GM18505 (cell line): Measurements from ENCODE around the gene DUSP22.
A peak's percentile ranks its signal among the peaks of the same experiment; 100 is the strongest.
"Not testable (repeated sequence)": the region's sequence is repeated elsewhere in the genome, so short reads cannot be mapped to it uniquely, and the experiment has no call there.

ENCODE experiments used
- ATAC-seq: cut with Tn5 transposase; IDR thresholded peaks from one replicate; pipeline ENCODE4 v1.9.1; 2021; ENCODE audit not compliant: unreplicated experiment
- POLR2A ChIP-seq: IDR thresholded peaks from 4 replicates; pipeline ENCODE4 v1.6.1; 2011; ENCODE audit warnings: borderline replicate concordance; ENCODE audit not compliant: insufficient read depth, insufficient read length; ENCODE audit errors: extremely low read depth

DUSP22 gene, protein sequence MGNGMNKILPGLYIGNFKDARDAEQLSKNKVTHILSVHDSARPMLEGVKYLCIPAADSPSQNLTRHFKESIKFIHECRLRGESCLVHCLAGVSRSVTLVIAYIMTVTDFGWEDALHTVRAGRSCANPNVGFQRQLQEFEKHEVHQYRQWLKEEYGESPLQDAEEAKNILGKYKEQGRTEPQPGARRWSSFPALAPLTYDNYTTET

DNA sequence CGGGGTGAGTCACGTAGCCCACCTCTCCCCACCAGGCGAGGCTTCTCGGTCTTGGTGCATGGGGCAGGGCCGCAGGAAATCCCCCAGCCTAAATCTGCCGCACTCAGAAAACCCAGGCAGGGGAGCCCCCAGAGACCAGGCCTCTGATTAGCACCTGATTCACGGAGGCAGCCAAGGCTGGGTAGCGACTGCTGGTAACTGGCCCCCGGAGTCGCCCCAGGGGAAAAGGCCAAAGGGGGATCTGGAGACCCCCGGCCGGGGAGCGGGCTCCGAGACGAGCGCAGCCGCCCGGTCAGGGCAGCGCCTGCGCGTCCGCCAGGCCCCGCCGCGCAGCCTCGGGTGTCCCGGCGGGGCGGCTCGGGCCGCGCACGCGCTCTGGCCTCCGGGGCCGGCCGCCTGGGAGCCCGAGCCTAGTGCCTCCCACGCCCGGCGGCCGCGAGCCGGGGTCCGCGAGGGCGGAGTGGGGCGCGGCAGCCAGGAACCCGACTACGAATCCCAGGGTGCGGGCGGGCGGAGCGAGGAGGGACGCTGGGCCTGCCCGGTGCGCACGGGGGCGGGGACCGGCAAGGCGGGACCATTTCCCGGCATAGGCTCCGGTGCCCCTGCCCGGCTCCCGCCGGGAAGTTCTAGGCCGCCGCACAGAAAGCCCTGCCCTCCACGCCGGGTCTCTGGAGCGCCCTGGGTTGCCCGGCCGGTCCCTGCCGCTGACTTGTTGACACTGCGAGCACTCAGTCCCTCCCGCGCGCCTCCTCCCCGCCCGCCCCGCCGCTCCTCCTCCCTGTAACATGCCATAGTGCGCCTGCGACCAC, at the start of gene DUSP22:
DUSP22 (plus strand) TSS at position 791 of the 809 bp plus-strand sequence. CDS start 53 bp downstream, outside the sequence.
- ATAC-seq: peak; percentile 50
- peak; percentile 91 for TF ChIP-seq POLR2A

DNA sequence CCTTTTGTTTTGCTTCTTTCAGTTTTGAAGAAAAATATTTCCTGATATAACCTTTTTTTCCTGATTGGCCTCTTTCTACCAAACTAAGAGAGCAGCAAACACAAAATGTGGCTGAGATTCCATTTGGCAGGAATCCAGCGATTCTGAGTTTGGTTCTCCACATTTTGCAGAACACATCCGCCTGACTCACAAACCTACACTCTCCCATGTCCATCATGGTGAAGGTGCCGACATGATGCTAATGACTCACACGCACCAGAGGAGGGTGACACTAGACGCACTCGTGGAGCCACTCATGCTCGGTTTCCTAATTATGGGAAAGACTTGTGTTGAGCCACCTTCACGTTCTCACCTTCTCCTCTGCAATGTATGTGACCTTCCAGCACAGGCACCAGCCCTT, 45.9 kb upstream of the DUSP22 start:
- no peak for TF ChIP-seq POLR2A
- no peak for ATAC-seq

DNA sequence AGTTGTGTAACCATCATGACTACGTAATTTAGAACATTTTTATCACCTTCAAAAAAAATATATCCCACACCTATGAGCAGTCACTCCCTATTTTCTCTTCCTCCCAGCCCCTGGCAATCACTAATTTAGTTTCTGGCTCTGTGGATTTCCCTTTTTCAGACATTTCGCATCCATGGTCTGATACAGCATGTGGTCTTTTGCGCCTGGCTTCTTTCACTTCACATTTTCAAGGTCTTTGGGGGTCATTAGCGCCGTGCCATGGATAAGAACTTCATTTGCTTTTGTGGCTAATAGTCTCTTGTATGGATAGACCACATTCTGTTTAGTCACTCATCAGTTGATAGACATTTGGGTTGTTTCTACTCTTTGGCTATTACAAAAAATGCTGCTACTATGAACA, 44.9 kb upstream of the DUSP22 start:
- no peak for TF ChIP-seq POLR2A
- ATAC-seq: no peak

DNA sequence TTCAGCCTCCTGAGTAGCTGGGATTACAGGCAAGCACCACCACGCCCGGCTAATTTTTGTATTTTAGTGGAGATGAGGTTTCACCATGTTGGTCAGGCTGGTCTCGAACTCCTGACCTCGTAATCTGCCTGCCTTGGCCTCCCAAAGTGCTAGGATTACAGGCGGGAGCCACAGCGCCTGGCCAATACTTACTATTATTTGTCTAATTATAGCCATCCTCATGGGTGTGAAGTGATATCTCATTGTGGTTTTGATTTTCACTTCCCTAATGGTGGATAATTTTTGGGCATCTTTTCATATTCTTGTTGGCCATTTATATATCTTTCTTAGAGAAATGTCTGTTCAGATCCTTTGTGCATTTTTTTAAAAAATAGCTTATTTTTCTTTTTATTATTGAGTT, 44.2 kb upstream of the DUSP22 start:
- not testable (repeated sequence) for ATAC-seq

DNA sequence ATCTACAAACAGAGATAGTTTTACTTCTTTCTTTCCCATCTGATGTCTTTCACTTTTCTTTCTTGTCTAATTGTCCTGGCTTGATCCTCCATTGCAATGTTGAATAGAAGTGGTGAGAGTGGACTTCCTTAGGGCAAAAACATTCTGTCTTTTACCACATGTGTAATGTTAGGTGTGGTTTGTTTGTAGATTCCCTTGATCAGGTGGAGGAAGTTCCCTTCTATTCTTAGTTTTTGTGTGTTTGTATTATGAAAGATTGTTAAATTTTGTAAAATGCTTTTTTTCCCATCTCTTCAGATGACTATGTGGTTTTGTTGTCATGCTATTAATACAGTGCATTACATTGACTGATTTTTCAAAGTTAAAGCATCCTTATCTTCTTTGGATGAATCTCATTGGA, 41.6 kb upstream of the DUSP22 start:
- TF ChIP-seq POLR2A: no peak
- no peak for ATAC-seq

DNA sequence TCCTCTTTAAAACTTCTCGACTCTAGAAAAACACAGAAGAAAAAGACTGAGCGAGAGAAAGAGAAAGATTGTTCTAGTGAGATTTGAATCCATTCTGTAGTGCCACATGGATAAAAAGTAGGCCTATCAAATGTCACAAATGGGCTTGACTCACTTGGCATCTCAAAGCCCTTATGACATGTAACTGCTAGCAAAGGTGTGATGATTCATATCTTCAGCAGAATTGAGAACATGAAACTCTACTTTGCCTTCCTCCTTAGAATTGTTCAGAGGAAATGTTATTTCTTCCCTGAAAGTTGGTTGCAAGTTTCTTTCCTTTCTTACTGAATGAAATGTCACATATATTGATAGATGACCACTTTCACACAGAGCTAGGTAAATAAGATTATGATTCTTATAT, 40.4 kb upstream of the DUSP22 start:
- no peak for ATAC-seq
- TF ChIP-seq POLR2A: no peak

DNA sequence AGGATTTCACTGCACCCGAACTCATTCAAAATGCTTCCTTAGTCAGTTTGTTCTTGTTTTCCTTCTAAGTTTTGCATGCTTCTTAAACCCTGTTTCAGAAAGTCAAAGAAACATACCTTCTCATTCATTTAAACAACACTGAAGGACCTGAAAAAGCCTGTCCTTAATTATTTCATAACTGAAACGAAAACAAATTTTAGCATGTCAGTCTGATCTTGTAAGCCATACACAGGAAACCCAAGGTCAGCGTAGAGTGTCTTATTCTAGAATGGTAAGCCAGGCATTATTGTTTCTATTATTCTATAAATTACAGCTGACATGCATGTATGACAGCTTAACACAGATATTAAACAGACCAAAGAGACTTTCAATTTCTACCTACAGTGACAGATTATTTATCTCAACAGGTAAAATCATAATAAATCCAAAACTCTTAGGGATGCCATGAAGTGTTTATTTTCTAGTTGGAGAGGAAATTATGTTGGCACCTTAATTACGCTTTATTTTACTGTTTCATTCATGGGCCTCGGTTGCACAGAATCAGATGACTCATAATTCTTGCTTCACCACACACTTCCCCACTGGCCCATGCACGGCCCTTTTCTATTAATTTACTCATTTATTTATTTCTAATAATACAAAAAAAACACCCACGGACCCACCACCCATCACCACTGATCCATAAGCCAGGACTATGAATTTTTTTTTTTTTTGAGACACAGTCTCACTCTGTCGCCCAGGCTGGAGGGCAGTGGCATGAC, 39.3 kb upstream of the DUSP22 start:
- ATAC-seq: no peak
- no peak for TF ChIP-seq POLR2A

DNA sequence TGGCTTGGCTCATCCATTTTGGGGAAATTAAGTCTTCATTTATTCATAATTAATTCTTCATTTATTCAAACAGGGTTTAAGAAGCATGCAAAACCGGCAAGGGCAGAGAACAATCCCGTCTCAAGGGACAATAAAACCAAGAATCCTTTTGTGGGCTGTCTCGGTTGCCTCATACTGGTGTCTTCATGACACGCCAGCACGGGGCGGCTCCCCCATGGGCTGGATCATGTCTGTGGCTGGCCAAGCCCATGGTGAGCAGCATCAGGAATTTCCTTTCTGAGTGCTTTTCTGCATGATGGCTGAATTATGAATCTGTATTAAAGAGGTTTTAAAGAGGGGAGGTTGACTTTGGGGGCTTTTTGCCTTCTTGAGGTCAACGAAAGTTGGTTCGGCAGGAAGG, 38.3 kb upstream of the DUSP22 start:
- no peak for ATAC-seq
- no peak for TF ChIP-seq POLR2A

DNA sequence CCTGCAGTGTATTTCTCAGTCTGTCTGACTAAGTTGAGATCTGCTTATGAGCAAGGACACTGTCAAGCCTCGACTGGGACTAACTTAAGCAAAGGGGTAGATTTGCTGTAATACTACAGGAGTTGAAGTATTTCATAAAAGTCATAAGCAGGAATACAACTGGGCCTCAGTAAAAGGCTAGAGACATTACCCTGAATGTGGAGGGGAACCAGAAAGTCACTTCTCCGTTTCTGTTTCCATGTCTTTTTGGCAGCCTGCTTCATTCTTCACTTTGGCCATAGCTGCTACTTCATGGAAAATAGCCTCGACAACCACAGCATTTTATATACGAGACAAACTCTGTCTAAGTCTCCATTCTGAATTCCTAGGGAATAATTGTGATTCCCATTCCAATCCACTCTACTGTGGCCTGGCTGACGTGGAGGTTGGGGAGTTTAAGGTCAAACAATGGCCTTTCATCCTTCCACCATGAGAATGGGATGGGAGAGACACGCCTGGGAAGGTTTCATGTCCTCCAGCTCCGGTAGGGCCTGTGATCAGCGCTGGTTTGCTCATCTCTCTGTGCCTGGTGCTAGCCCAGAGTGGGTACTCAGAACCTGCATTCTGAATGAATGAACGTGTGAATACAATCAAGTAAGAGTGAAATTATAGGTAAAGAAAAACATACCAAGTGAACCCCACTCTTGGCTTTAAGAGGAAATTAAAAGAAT, 37.1 kb upstream of the DUSP22 start:
- no peak for TF ChIP-seq POLR2A
- ATAC-seq: no peak

DNA sequence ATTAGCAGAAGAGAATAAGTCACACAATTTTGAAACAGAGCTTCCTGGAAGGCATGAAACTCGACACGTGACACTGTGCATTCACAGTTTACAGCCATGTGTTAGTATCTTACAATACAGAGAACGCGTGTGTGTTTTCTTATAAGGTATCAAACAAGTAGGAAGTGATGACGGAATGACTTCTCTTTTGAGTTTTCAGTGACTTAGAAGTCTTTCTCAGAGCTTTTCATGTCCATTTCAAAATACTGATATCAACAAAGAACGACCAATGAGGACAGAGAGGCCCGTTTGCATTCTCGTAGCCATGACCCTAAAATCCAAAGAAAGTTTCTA, 36.6 kb upstream of the DUSP22 start:
- ATAC-seq: no peak
- no peak for TF ChIP-seq POLR2A

DNA sequence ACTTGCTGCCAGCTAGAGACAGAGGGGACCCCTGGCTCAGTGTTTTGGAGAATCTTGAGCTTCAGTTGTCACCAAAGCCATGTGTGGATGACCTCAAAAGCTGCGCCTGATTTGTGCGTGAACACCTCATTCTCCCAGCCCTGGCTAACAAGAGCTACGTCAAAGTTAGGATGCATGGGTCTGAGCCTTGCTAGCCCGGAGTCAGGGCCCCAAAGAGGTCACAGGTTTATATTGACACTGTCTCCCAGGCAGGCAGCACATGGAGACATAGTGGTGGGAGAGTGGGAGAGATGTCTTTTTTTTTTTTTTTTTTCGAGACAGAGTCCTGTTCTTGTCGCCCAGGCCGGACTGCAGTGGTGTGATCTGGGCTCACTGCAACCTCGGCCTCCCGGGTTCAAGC, 36.1 kb upstream of the DUSP22 start:
- no peak for ATAC-seq
- TF ChIP-seq POLR2A: no peak

DNA sequence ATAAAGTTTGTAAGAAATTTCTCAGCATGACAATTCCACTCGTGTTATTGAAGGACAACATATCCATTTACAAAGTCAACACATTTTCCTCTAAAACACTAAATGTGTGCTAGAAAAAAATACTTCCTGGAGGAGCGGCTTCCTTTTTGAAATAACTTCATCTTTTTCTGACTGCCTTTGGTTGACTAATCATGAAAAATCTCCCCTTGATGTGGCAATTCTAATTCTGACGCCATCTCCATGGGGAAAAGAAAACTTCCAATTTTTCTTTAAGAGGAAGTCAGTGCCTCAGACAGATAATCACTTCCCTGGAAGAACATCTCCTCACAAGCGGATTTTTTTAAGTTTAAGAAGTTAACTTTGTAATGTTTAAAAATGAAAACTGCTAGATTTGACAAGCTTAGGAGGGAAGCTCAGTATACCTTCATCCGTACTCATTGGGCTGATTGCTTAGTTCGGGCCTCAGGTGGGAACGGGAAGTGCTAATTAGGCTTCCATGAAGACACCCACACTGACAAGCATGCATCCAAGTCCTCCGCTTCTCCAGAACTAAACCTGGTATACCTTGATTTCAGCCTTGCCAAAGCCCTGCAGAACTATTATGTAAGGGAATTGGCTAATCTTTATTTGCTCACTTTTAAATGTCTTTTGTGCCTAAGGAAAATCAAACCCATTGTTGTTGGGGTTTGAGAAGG, 35.1 kb upstream of the DUSP22 start:
- ATAC-seq: no peak
- TF ChIP-seq POLR2A: no peak

DNA sequence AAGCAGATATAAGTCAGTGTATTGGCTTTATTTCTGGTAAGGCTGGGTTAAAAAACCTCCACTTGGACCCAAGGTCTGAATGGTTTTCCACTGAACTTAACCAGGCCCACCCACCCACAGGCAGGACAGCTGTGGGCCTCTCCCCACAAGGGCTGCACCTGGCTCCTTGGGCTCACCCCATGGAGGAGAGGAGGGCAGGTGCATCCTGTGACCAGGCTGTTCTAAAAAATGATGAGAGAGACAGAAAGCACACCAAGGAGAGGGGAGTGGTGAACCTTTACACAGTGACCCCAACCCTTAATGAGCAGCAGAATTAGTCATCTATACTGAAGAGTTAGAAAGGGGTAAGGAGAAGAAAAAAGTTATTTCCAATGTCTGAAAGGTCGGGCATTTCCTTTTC, 34.5 kb upstream of the DUSP22 start:
- no peak for TF ChIP-seq POLR2A
- ATAC-seq: no peak
